Duodenal mucosa (tissue), 2 donors: ENCODE measurements around the gene CACNA2D3.

ENCODE experiments used
- H3K27ac ChIP-seq: one replicate; pipeline ENCODE4 v1.7.0; 2013; ENCODE audit warnings: low read depth, low read length
- H3K27me3 ChIP-seq, 2 donors: one replicate each; pipeline ENCODE4 v1.7.0; 2013; ENCODE audit warnings: low read length in 2 of 2, control low read depth in 1 of 2; ENCODE audit not compliant: insufficient read depth in 2 of 2, control insufficient read depth in 1 of 2
- H3K36me3 ChIP-seq, 2 donors: one replicate each; pipeline ENCODE4 v1.7.0; 2013; ENCODE audit warnings: low read length in 2 of 2, control low read depth in 1 of 2; ENCODE audit not compliant: insufficient read depth in 2 of 2, control insufficient read depth in 1 of 2
- H3K4me1 ChIP-seq, 2 donors: one replicate each; pipeline ENCODE4 v1.7.0; 2013; ENCODE audit warnings: low read length in 2 of 2, control low read depth in 1 of 2; ENCODE audit not compliant: insufficient read depth in 2 of 2, control insufficient read depth in 1 of 2
- H3K4me3 ChIP-seq, 2 donors: one replicate each; pipeline ENCODE4 v1.7.0; 2013; ENCODE audit warnings: low read length in 2 of 2, low read depth in 1 of 2
- H3K9ac ChIP-seq, 2 donors: one replicate each; pipeline ENCODE4 v1.7.0; 2013; ENCODE audit warnings: low read length in 2 of 2, low read depth in 1 of 2
- H3K9me3 ChIP-seq, 2 donors: one replicate each; pipeline ENCODE4 v1.7.0; 2013; ENCODE audit warnings: low read length in 2 of 2, control low read depth in 1 of 2; ENCODE audit not compliant: control insufficient read depth in 1 of 2

The CACNA2D3 gene

DNA sequence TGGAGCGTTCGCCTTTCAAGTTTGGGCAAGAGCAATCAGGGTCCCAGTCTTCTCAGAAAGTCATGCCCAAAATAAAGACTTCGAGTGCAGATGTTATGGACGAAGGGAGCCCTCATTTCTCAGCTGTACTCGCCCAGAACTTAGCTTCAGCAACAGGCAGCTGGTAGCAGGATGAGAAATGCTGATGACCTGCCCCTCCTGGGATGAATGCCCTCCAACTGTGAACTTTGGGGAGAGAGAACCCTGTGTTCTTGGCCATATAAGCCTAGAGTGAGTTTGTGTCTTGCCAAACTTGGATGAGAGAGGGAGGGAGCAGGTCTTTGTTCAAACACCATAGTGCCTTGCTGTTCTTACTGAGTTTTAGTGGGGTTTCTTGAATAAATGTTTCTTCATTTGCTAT, 405.2 kb downstream of the CACNA2D3 start:
- no peaks in the 10 kb centered on the region for H3K4me1 ChIP-seq
- H3K4me3 ChIP-seq = no peak overlapping the region
- no peak overlapping the region for H3K27ac ChIP-seq
- H3K27me3 ChIP-seq = no peaks in the 10 kb centered on the region
- H3K9me3 ChIP-seq = no peaks in the 10 kb centered on the region
- H3K9ac ChIP-seq = no peak overlapping the region
- H3K36me3 ChIP-seq = no peaks in the 10 kb centered on the region

DNA sequence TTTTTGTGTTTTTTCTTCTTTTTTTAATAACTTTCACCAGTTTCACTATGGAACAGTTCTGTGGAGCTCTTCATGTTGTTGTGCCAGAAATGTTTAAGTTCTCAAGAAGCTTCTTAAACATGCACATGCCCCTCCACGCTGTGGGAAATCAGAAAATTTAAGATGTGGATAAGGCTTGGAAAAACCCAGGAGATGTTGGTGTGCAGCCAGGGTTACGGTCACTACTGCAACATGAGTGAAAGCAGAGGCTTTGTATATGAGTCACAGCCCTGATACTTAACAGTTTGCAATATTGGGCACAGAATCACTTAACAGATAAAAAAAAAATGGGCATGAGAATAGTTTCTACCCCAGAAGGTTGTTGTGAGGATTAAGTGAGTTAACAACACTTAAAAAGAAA, 405.6 kb downstream of the CACNA2D3 start:
- Histone ChIP-seq H3K9ac (no peak overlapping the region), H3K4me1 (no peaks in the 10 kb centered on the region), H3K36me3 (no peaks in the 10 kb centered on the region), H3K9me3 (no peaks in the 10 kb centered on the region), H3K27ac (no peak overlapping the region), H3K4me3 (no peak overlapping the region), H3K27me3 (no peaks in the 10 kb centered on the region)

- Histone ChIP-seq H3K4me3 (no peak overlapping the region), H3K27me3 (no peaks in the 10 kb centered on the region), H3K4me1 (no peaks in the 10 kb centered on the region), H3K27ac (no peak overlapping the region), H3K9ac (no peak overlapping the region), H3K36me3 (no peaks in the 10 kb centered on the region), H3K9me3 (no peaks in the 10 kb centered on the region)
Measured at GRCh38 chr3:54528668-54529067, 406.3 kb downstream of the CACNA2D3 start.

GRCh38 chr3:54530091-54530490, 407.7 kb downstream of the CACNA2D3 start:
- Histone ChIP-seq H3K9ac (no peak overlapping the region), H3K9me3 (no peaks in the 10 kb centered on the region), H3K36me3 (no peaks in the 10 kb centered on the region), H3K4me3 (no peak overlapping the region), H3K27ac (no peak overlapping the region), H3K4me1 (no peaks in the 10 kb centered on the region), H3K27me3 (no peaks in the 10 kb centered on the region)

DNA sequence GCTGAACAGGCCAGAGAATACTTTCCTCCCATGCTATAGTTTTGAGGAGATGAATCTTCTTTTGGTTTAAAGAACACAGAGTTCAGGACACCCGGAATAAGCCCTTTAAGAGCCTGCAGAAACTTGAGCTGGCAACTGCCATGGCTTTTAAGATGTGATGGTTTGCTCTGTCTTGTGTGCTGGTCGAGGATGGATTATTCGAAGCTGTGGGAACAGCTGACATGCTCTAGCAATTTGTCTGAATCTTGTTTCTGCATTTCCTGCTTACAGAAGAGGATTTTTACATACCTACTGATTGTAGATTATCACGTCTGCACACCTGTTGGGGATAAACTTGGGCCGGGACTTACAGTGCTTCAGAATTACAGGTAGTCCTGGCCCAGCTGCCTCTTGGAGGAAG, 408.6 kb downstream of the CACNA2D3 start:
- H3K27me3 ChIP-seq = no peaks in the 10 kb centered on the region
- no peaks in the 10 kb centered on the region for H3K9me3 ChIP-seq
- no peaks in the 10 kb centered on the region for H3K4me1 ChIP-seq
- H3K27ac ChIP-seq = no peak overlapping the region
- H3K36me3 ChIP-seq = no peaks in the 10 kb centered on the region
- H3K9ac ChIP-seq = no peak overlapping the region
- no peak overlapping the region for H3K4me3 ChIP-seq

DNA sequence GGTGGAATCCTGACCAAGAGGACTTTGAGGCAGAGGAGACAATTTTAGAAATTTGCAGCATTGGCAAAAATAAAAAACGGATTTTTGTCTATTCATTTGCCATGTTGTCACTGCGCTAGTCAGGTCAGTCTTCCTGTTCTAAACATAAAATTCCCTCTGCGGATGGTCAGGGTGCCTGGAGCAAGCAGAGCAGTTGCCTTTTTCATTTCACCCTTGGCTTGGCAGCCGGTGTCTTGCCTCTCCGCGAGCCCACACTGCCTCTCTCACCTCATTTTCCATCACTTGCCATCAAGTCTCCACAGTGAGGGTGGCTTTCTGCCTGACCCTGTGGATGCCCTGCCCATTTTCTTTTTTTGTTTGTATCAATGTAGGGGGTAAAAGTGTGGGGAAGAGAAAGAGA, 409.4 kb downstream of the CACNA2D3 start:
- H3K27me3 ChIP-seq = no peaks in the 10 kb centered on the region

GRCh38 chr3:54533856-54534255, 411.5 kb downstream of the CACNA2D3 start:
- Histone ChIP-seq H3K9ac (no peak overlapping the region), H3K4me3 (no peak overlapping the region), H3K36me3 (no peaks in the 10 kb centered on the region), H3K9me3 (no peaks in the 10 kb centered on the region), H3K27me3 (no peaks in the 10 kb centered on the region), H3K27ac (no peak overlapping the region), H3K4me1 (no peaks in the 10 kb centered on the region)

More for the DNA sequence above, 409.4 kb downstream of the CACNA2D3 start:
- H3K36me3 ChIP-seq = no peaks in the 10 kb centered on the region
- no peak overlapping the region for H3K27ac ChIP-seq
- H3K9ac ChIP-seq = no peak overlapping the region
- no peaks in the 10 kb centered on the region for H3K4me1 ChIP-seq
- no peaks in the 10 kb centered on the region for H3K9me3 ChIP-seq
- H3K4me3 ChIP-seq = no peak overlapping the region

GRCh38 chr3:54535619-54536018, 413.3 kb downstream of the CACNA2D3 start:
- Histone ChIP-seq H3K4me3 (no peak overlapping the region), H3K36me3 (no peaks in the 10 kb centered on the region), H3K27ac (no peak overlapping the region), H3K9ac (no peak overlapping the region), H3K9me3 (no peaks in the 10 kb centered on the region), H3K27me3 (no peaks in the 10 kb centered on the region), H3K4me1 (no peaks in the 10 kb centered on the region)

DNA sequence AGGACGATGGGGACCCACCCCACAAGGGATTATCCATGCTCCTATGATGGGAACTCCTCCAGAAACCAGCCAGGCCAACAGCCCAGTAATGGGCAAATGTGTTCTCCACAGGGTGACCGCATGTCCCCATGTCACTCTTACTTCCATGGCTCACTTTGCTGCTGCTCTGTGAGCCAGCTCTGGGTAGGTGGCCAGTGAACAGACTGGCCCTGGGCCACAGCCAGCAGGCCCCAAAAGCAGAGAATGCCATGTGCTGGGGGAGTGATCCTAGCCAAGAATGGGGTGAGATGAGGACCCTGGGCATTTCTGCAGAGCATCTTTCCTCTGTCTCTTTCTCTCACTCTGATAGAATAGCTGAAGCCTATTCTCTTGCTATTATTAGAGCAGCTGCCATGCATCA, 414.1 kb downstream of the CACNA2D3 start:
- no peak overlapping the region for H3K9ac ChIP-seq
- H3K27ac ChIP-seq = no peak overlapping the region
- no peaks in the 10 kb centered on the region for H3K27me3 ChIP-seq
- H3K36me3 ChIP-seq = no peaks in the 10 kb centered on the region
- no peaks in the 10 kb centered on the region for H3K9me3 ChIP-seq
- H3K4me3 ChIP-seq = no peak overlapping the region
- H3K4me1 ChIP-seq = no peaks in the 10 kb centered on the region

DNA sequence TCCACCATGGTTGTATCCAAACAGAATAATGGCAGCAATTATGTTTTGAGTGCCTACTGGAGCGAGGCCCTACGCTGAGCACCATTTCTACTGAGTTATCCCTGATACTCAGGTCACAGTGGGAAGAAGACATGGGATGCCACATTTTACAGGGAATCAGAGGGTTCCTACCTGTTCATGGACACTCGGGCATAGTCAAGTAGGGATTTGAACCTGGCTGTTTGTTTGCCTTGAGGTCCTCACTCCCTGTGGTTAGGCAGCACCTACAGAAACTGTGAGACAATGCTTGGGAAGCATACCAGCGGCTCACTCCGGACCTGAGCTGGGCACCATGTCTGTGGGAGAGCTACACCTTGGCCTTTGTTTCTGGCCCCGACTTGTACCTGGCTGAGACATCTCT, 415.2 kb downstream of the CACNA2D3 start:
- Histone ChIP-seq H3K9ac (no peak overlapping the region), H3K27me3 (no peaks in the 10 kb centered on the region), H3K9me3 (no peaks in the 10 kb centered on the region), H3K4me3 (no peak overlapping the region), H3K4me1 (no peaks in the 10 kb centered on the region), H3K27ac (no peak overlapping the region), H3K36me3 (no peaks in the 10 kb centered on the region)

- H3K4me3 ChIP-seq = no peak overlapping the region
- no peaks in the 10 kb centered on the region for H3K27me3 ChIP-seq
- H3K9me3 ChIP-seq = no peaks in the 10 kb centered on the region
- H3K36me3 ChIP-seq = no peaks in the 10 kb centered on the region
- H3K9ac ChIP-seq = no peak overlapping the region
- no peaks in the 10 kb centered on the region for H3K4me1 ChIP-seq
- H3K27ac ChIP-seq = no peak overlapping the region
Measured at GRCh38 chr3:54538346-54538745, 416.0 kb downstream of the CACNA2D3 start.
